Limb (tissue), 2 donors: ENCODE data around the gene GLI3.

Experiments
- DNase-seq, 2 donors: peaks; one replicate each; pipeline ENCODE4 v3.0.0-alpha.2; 2016; ENCODE audit errors: extremely low spot score in 2 of 2

GLI3 gene

DNA sequence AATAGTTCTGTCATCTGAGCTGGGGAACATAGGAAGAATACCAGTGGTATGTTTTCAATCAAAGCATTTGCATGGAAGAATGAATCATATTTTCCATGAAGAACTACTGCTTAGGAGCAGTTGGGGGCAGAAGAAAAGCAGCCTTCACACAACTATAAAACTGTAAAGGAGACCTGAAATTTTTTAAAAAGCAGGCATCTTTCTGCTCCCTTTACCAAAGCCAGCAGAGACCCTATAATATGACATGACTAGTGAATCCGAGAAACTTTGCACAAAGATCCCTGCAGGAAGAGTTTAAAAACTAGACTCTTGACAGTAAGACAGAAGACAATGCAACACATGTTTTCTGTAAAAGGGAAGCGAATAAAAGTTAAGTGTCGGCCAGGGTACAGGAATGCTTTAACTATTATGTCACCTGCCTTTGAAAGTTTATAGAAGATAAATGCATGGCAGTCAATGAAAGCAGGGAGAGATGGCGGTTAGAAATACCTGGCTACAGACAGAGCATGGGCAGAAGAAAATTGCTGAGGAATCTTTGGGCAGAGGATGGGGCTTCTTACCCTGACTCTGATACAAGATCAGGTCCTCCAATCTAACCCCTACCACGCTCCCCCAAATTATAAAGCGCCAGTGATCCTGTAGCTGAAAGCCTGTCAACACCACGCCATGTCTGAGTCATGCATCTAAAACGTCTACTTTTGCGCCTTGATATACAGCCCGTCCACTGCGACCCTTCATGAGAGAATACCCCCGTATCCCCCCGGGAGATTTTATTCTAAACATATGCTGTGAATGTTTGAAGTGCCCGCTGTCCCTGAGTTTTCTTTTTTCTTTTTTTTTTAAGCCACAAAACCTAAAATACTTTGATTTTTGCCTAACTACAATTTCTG lies 93.1 kb downstream of the GLI3 start:
- peak in 1 of 2 donors; percentile 49 for DNase-seq

DNA sequence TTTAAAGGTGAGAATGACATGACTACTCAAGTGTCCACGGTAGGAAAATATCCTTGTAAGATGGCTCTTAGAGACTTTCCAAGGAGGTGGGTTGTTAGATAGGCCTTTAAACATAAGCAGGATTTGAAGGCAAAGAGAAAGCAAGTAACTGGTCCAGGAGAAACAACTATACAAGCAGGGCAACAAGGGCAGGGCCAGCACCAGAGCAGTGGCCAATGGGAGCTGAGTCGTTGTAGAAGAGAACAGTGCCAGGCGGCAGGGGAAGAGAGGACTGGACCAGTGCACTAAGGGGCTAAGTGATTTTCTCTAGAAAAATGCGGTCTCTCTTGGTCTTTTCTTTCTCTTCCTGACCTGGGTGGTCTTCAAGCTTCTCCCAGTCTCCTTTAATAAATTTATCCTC lies 94.9 kb downstream of the GLI3 start:
- no peak for DNase-seq

DNA sequence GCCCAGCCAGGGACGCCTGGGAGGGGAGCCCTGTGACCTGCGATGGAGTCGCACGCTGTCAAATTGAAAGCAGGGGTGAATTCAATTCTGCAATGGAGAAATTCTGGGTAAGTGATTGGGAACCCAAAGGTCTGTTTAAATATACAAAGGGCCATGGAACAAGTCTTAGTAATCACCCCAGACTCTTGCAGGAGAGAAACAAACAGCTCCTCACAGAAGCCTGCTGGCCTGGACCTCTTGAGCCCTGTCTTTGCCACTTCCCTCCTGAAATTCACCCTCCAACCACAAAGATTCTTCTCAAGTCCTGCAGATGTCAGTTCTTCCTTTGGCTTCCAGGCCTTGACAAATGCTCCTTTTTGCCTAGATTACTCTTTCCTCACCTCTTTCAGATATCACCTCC lies 97.3 kb downstream of the GLI3 start:
- DNase-seq = no peak

DNA sequence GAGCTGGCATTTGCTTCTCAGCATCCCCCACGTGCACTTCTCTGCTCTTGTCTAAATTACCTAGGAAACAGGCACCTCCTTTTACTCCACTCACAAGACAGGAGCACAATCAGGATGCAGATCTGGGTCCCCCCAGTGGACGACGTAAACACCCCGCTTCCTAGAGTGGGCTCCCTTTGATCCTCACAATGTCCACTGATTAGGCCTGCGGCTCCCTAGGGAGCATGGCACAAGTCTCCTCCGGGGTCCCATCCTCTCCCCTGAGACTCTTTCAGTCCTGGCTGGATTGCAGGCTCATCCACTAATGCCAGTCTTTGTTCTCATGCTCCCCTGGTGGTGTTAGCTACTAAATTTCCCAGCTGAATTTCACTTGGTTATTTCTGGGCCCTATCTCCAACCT lies 98.3 kb downstream of the GLI3 start:
- no peak for DNase-seq

DNA sequence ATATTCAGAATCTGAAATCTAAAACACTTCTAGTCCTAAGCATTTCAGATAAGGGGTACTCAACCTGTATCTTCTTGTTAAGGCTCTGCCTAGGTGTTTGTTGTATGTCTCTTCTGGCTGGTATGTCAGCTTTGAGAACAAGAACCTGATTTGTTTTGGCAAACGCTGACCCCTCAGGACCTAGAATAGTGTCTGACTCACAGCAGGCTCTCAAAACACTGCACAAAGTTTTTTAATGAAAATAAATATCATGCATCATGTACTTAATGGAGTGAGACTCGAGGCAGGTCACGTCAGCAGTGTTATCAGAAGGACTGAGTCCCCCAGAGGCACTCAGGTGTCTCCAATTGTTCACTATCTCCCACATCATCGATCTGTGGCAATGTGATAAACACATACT lies 99.1 kb downstream of the GLI3 start:
- DNase-seq = no peak

DNA sequence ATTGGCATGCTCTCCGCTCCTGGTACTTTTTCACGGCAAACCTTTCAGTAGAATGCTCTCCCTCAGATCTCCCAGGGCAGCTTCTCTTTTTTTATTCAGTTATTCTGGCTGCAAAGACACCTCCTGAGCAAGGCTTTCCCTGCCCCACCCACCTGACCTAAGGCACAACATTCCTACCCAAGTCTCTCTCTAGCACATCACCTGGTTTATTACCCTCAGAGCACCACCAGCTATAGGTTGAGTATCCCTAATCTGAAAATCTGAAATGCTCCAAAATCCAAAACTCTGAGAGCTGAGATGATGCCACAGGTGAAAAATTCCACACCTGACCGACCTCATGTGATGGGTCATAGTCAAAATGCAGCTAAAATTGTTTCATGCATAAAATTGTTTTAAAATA lies 99.6 kb downstream of the GLI3 start:
- DNase-seq = no peak

DNA sequence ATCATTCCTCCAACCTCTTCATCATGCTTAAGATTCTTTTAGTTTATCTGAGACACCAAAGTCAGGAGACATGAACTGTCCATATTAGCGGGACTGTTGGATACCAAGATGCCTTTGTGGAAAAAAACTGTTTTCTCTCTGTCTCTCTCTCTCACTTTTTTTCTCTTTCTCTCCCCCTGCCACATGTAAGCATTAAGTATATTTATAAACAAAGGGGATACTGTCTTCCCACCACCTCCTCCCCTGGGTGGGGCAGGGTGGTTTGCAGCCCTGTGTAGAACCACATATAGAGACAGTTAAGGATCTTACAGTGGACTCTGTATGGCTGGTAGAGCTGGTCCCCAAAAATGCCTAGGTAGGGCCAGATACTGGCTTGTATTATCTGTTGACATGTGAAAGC lies 101.3 kb downstream of the GLI3 start:
- peak in 1 of 2 donors; percentile 11 for DNase-seq

DNA sequence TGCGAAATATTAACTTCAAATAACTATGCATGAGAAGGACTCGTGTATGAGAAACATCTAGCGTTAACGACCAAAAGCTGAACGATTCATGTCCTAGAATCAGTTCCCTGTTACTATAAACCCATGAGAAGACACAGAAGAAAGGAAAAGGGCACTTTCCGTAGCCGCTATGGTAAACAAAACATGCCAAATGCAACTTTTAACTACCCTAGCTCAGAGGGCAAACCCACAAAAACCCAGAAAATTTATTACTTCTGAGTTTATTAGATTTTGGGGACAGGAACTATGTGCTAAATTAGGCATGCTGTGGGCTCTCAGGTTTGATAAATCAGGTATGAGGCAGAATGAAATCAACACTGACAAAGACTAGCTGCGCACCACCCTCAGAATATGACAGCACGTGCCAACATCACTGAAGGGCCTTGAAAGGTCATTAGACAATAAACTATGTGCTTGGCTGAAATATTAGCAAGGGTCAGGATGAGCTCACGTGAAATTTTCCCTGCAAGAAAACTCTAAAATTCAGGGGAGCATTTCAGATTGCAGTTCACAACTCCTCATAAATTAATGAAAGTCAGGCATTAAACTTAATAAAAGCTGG lies 102.6 kb downstream of the GLI3 start:
- no peak for DNase-seq

DNA sequence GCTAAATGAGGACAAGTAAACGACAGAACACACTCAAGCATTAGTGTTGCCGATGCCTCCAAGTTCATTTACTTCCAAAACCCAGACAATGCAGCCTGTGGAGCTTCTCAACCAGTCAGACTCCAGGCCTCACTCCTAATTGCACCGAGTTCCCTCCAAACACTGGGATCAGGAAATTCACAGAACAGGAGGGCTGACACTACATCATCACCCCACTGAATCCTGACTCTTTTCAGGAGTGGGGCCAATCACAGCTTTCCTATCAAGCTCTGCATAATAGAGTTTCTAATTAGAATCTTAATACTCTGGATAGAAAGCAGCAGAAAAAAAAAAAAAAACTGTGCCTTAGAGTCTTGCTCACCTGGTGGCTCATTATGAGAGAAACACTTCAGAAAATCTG lies 103.7 kb downstream of the GLI3 start:
- no peak for DNase-seq

DNA sequence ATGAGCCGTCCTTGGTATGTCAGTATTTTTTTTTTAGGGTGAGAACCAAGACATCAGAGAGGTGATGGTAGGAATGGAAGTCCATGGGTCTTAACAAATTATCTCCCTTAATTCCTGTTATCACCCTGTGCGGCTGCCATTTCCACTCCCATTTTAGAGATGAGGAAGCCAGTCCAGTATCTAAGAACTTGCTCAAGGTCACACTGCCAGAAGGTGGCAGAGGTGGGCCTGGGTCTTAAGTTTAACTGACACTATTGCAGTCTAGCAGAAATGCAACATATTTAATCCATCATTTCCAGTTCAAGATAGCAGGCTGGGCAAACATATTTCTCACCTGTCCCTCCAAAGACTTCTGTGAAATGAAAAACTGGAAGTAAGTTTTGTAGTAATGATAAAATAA lies 108.3 kb downstream of the GLI3 start:
- no peak for DNase-seq

DNA sequence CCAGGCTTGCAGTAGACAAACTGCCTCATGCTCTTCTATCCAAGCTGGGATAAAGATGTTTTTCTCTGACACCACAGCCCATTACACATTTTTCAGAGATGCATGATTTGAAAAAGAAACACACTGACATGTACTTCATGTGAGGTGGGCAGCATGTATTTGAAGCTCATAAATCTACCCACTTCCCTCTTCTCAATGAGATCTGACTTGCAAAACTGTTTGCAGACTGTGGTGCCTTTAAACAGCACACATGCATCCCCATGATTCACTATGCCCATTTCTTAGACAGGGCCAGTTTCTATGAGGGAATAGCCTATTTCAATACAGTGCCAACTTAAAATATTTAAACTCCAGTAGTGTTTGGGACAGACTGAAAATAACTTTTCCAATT lies 109.8 kb downstream of the GLI3 start:
- DNase-seq = no peak

DNA sequence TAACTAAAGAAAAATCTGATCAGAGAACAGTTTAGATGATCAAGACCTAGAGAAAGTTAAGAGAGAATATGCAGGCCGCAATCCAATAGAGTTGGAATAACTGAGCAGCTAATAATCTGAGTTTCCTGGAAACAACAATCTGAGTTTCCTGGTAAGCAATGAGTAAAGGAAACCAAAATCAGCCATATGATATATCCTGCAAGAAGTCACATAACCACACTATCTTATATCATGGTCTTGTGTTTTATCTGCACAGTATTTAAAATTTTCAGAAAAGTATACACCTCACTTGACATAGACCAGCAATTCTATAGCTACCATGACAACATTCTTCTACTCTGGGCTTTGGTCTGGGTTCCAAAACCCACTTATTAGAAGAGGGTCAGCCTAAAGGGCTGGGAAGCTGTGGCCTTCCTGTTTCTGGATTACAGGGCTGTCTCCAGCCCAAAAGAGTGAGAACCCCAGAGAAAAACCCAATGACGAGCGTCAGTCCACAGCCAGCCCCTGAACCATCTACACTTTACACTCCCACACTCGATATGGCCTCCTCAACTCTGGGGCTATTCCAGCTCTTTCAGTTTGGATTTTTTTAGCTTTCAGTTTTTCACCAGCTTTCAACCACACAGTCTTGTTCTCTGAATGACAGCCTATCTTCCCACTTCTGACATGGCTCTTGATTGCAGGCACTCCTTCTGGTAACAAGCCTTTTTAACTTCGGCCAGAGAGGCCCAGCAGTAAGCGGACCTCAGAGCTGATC lies 110.4 kb downstream of the GLI3 start:
- DNase-seq = peak in 1 of 2 donors; percentile 7

DNA sequence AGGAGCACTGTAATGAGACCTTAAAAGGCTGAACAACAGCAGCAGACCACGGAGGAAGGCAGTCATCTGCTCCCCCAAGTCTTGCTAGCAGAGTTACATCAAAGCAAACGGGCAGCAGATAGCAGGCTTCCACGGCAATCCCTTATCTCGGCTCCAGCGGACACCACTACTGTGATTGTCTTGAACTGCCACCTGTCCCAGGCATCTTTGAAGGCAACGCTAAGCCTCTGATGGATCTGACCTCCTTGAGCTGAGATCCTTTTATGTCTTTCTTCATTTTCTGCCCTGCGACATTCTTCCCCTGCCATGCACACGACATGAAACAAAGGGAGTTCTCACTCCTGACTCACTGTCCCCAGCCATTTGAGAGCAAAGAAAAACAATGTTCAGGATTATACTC lies 111.7 kb downstream of the GLI3 start:
- DNase-seq = peak in 1 of 2 donors; percentile 31

DNA sequence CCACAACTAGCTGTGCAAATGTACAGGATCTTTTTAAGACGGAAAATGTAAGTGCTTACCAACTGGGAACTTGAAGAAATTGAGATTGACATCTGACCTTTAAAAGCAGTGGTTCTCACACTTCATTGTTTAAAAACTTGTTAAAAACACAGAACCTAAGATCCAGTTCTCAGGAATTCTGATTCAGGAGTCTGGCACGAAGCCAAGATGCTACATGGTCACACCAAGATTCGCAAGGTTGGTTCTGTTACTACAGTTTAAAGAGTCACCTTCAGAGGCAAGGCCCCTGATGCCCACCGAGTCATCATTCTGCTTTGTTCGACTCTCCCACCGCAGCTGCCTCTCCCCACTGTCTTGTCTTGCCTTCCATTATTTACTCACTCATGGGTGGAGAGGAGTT lies 113.3 kb downstream of the GLI3 start:
- no peak for DNase-seq

DNA sequence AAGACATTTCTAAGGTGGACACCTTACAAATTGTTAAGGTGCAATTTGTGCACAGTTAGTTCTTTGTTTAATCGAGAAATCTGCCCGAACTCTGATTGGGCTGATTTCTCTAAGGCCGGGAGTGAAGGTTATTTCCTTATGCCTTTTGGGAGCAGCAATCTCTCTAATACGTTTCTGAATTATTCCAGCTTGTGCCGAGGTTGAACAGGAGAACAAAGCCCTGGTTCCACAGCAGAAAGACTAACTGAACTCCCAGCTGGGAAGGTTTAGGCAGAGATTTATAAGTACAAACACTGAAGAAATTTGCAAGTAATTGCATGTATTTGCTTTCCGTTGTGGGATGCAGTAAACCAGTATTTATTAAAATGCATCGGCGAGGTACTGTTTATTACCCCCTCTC lies 116.8 kb downstream of the GLI3 start:
- DNase-seq = no peak

DNA sequence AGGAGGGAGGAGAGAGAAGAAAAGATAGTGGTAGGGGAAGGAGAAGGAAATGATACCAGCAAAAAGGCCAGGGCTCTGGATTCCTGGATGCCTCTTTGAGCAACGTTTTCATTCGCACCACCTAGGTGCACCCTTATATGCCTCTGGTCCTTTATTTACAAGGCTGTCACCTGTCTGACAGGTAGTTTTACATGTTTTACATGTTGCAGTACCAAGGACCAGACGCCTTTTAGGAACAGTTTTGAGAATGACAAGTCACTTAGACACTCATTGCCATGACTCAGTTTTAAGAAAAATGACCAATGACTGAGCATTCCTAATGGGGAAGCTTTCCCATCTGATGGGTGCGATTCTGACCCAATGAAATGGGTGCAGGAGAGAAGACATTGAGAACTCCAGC lies 119.8 kb downstream of the GLI3 start:
- DNase-seq = no peak

DNA sequence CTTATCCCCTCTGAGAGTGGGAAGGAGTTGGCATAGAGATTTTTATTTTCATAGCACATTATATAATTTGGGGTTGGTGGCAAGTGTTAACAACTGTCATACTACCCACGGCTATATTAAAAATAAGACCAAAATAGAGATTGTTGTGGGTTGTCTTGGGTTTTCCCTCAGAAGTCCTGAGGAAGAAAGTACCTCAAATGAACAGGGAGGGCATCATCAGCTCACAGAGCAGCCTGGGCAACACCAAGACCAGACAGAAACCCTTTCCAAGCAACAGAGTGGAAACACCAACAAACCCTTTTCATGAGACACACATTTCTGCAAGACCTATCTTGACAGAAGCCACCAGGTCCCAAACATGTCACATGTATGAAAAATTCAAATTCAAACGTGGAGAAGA lies 121.2 kb downstream of the GLI3 start:
- no peak for DNase-seq

DNA sequence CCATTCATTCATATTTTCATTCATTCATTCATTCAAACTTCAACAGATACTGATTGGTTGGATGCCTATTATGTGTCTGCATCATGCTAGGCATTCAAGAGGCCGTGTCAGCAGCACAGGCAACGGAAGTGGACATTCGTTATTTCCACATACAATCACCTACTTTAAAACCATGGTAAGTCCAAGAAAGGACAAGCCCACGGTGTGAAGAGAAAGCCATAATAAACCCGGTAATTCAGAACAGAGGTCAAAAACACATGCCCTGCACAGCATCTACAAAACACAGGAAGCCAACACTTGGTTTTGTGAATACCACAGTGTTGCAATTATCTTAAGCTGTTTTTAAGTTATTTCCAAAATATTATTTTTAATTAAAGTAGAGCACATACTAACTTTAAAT lies 126.7 kb downstream of the GLI3 start:
- no peak for DNase-seq

DNA sequence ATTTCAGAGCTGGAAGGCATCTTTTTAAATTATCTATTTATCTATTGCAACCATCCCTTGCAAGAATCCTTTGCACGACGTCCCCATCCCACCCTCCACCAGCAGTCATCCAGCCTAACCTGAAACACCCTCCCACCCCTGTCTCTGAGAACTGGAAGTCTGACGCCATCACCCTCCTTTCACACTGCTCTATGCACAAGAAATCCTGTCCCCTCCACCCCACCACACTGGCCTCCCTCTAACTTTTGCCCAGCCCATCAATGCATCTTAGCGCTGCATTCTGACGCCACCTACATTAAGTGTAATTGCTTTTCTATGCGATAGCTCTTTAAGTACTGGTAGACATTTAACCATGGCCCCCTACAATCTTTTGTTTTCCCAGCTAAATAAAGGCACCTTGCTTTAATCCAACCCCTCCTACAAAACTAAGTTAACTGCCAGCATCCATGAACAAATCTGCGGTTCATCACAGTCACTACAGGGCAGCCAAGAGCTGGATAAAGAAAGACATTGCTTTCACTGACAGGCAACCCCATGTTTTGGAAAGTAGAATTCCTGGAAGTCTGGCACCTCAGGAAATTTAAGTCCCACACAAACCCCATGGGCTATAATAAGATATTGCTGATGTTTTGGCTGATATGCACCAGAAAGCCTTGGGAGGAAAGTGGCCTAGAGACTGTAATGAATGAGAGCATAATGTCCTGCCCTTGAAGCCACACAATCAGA lies 128.0 kb downstream of the GLI3 start:
- no peak for DNase-seq

DNA sequence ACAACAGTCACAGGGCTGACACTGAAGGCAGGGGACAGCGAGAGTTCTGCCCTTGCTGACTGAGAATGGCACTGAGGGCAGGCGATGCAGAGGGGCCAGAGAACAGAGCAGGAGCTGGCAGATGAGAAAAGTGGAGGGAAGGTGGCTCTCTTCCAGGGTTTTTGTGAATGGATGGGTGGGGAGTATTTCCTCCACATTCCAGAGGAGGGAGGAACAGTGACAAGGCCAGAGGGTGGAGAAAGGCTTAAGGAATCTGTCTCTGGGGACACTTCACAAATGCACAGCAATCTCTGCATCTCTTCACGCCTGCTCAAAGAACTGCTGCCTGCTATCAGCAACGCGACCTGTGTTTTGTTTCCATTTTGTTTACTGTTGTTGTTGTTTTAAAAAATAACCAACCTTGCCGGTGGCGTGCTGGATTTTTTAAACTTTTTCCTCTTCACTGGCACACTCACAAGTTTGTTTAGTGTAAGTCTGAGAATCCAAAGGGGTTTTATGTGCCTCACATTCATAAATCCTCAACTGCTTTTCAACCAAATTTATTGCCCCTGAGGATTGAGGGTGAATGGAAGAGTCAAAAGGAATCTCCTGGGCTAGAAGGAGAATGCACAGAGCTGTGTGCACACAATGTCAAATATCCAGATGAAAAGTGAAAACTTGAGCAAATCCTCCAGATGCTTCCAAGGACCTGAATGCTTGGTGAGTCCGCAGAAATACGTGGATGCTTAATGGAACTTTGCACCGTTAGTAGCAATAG lies 129.3 kb downstream of the GLI3 start:
- peak in 1 of 2 donors; percentile 65 for DNase-seq

DNA sequence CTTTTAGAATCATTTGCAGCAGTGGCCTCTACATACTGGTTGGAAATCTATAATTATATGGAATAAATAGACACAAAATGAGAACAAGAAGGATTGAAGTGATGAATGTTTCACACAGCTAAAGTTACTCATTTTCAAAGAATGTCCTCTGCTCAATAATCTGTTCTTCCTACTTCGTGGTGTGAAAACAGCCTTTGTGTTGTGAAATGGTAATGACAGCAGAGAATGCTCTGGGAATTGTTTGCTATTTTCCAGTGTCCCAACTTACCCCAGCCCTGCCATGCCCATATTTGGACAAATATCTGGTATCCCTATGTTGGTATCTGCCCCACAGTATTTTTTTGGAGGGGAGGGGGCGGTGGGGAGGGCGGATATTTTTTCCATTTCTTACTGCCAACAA lies 130.4 kb downstream of the GLI3 start:
- no peak for DNase-seq
